Lower leg skin (tissue), 4 donors: ENCODE measurements around the gene ZNF292. TPM values are rescaled to one million over a fixed set of nuclear protein-coding genes. Genes with fewer than 3 reads are reported as not detected.

ENCODE experiments used
- DNase-seq, 2 donors: peaks; one replicate each; pipeline ENCODE4 v3.0.0-alpha.2; 2019; ENCODE audit warnings: low spot score in 2 of 2
- H3K4me3 ChIP-seq: fragments of 200-600 bp; sonication (generic); 2 replicates; pipeline ENCODE4 v1.5.1; 2017; ENCODE audit warnings: mild to moderate bottlenecking, low read depth; ENCODE audit not compliant: poor library complexity, severe bottlenecking
- CTCF ChIP-seq, 3 donors: fragments of 450-650 bp; IDR thresholded peaks; one replicate each; pipeline ENCODE4 v1.5.1; 2016; ENCODE audit warnings: antibody characterized with exemption in 3 of 3, mild to moderate bottlenecking in 3 of 3, moderate library complexity in 2 of 3
- POLR2A ChIP-seq, 2 donors: fragments of 450-650 bp; IDR thresholded peaks; one replicate each; pipeline ENCODE4 v1.6.1; 2016 to 2017; ENCODE audit warnings: antibody characterized with exemption in 2 of 2, mild to moderate bottlenecking in 1 of 2, moderate library complexity in 1 of 2
- WGBS, 2 donors: methylation state at CpG; one replicate each; pipeline ENCODE4 v1.1.5; 2018; 5-methylcytosine and 5-hydroxymethylcytosine counted together
- intact Hi-C: fragments of 100-400 bp; cut with DNase I; formaldehyde crosslinking; loops from one replicate; pipeline ENCODE4 v1.15.0; 2023; ENCODE audit warnings: low total_unique reads
- total RNA-seq, 4 donors: library from RNA; depleted of rRNA; stranded (reverse); fragments of >200 nt; gene quantifications; one replicate each; pipeline ENCODE4 v1.1.0, GENCODE V29; 2016

Gene ZNF292
- total RNA-seq, 4 donors from 2014 or later = 28.5 to 46.8 (median 36.9) TPM

- TF ChIP-seq POLR2A (IDR thresholded peaks at IDR 0.05) (no peak), CTCF (IDR thresholded peaks at IDR 0.05) (no peak)
- no peak overlapping the region for H3K4me3 ChIP-seq
- WGBS, 2 donors = 53 to 60% methylated on average over 1 of the region's 1 CpG
- intact Hi-C loops = no loop called here
- no peak for DNase-seq
Measured at GRCh38 chr6:87210979-87211378, 55.6 kb downstream of the ZNF292 start.

- intact Hi-C loops = no loop called here
- TF ChIP-seq POLR2A (IDR thresholded peaks at IDR 0.05) (no peak), CTCF (IDR thresholded peaks at IDR 0.05) (no peak)
- no peak overlapping the region for H3K4me3 ChIP-seq
- no peak for DNase-seq
Measured at GRCh38 chr6:87212596-87212995, 57.2 kb downstream of the ZNF292 start.

GRCh38 chr6:87213364-87213763 lies 58.0 kb downstream of the ZNF292 start:
- intact Hi-C loops = no loop called here
- no peak for DNase-seq
- TF ChIP-seq POLR2A (IDR thresholded peaks at IDR 0.05) (no peak), CTCF (IDR thresholded peaks at IDR 0.05) (no peak)
- no peak overlapping the region for H3K4me3 ChIP-seq
- 84 to 86% methylated on average over 5 of the region's 5 CpGs for WGBS, 2 donors

GRCh38 chr6:87214831-87215230 lies 59.5 kb downstream of the ZNF292 start:
- no peak for DNase-seq
- no peak overlapping the region for H3K4me3 ChIP-seq
- intact Hi-C loops = no loop called here
- TF ChIP-seq POLR2A (IDR thresholded peaks at IDR 0.05) (no peak), CTCF (IDR thresholded peaks at IDR 0.05) (no peak)

- no peak overlapping the region for H3K4me3 ChIP-seq
- WGBS, 2 donors = 85 to 94% methylated on average over 1 of the region's 1 CpG
- no peak for DNase-seq
- intact Hi-C loops = no loop called here
- no peak for TF ChIP-seq POLR2A (IDR thresholded peaks at IDR 0.05)
- no peak for TF ChIP-seq CTCF (IDR thresholded peaks at IDR 0.05)
Measured at GRCh38 chr6:87220997-87221396, 65.6 kb downstream of the ZNF292 start.

- 90 to 95% methylated on average over 1 of the region's 1 CpG for WGBS, 2 donors
- no peak for TF ChIP-seq POLR2A (IDR thresholded peaks at IDR 0.05)
- TF ChIP-seq CTCF (IDR thresholded peaks at IDR 0.05) = no peak
- intact Hi-C loops = no loop called here
- no peak for DNase-seq
- H3K4me3 ChIP-seq = no peak overlapping the region
Measured at GRCh38 chr6:87222676-87223075, 67.3 kb downstream of the ZNF292 start.
